ENCODE data around the gene FAM163B.

FAM163B gene

DNA sequence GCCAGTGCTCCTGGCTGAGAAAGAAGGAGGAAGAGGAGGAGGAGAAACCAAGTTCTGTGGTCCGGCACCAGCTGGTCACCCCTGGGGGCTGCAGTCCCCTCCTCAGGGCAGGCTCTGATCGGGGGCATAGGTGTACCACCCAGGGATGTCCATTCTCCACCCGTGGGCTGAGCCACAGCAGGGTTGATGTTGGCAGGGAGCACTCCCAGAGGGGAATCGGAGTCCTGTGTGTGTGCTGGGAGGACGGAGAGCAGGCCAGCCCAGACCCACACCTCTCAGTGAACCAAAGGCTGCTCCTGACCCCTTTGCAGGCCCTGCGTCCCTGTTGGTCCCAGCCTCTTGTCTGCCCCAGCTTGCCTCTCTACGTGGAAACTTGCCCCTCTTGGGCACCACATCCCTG, 79.3 kb downstream of the FAM163B start:
- no peak overlapping the region for H3K4me3 ChIP-seq (ENCODE audit: low read length)
- TF ChIP-seq ZNF274 (IDR thresholded peaks at IDR 0.05; ENCODE audit: low read depth, low read length), result no peak

DNA sequence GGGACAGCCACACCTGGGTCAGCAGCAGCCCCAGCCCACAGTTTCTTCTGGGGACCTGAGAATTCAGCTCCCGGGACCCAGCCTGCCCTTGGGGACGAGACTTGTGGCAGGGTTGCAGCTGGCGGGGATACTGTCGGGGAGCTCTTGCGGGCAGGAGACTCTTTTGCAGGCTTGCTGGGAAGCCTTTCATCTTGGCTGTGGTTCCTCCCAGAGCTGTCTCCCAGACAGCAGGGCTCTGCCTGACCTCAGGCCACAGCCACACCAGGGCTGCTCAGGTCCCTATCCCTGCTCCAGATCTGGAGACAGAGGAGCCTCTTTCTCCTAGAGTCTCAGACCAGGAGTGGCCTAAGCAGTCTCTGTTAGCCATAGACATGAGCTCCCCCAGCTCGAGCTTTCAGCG, 79.7 kb downstream of the FAM163B start:
- no peak for TF ChIP-seq ZNF274 (IDR thresholded peaks at IDR 0.05; ENCODE audit: low read depth, low read length)
- no peak overlapping the region for H3K4me3 ChIP-seq (ENCODE audit: low read length)

DNA sequence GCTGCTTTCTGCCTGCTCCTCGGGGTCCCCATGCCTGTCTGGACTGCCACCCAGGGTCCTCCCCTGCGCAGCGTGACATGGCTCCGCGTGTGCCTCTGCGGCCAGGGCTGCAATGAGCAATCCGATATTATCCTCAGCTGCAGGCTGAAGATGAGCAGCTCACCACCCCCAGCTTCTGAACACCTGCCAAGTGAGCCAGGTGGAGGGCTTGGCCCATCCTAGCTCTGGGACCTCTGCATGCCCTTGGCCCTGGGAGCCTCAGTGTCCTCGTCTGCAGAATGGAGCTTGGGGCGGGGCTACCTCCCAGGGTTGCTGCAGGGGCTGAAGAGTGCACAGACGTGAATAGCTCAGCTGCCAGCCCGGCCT, 80.3 kb downstream of the FAM163B start:
- TF ChIP-seq ZNF274 (IDR thresholded peaks at IDR 0.05; ENCODE audit: low read depth, low read length), result no peak
- H3K4me3 ChIP-seq (ENCODE audit: low read length), result no peak overlapping the region

DNA sequence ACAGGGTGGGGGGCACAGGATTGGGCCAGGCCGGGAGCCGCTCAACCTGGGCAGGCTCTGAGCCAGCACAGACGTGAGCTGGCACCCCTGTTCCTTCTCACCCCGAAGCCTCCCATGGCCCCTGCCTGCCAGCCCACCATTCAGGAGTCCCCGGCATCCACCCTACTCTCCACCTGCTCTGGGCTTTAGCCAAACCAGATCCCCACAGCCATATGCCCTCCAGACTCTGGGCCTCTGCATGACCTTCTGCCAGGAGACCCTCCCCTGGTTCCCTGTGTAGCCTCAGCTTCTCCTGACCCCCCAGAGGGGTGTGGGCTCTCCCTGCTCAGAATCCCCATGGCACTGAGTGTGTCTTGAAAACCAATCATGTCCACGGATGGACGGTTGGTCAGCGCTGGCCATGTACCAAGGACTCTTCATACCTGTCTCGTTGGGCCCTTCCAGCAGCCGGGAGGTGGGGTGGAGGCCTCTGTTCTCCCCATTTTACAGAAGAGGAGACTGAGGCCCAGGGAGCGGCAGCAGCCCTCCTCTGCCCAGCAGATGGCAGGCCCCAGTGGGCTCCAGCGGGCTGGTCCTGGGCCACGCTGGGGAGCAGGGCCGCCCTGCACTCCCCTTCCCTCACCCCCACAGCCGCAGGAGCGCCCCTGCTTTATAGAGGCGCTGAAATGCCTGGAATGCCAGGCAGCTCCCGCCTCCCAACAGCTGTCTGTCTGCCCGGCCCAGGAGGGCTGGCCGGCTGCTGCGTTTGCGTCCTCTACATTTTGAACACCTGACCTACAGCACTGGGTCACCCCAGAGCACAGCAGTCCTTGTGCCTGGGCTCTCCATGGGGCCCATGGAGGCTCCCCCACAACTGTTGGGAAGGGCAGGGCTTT, 81.0 kb downstream of the FAM163B start:
- no peak overlapping the region for H3K4me3 ChIP-seq (ENCODE audit: low read length)
- no peak for TF ChIP-seq ZNF274 (IDR thresholded peaks at IDR 0.05; ENCODE audit: low read depth, low read length)

DNA sequence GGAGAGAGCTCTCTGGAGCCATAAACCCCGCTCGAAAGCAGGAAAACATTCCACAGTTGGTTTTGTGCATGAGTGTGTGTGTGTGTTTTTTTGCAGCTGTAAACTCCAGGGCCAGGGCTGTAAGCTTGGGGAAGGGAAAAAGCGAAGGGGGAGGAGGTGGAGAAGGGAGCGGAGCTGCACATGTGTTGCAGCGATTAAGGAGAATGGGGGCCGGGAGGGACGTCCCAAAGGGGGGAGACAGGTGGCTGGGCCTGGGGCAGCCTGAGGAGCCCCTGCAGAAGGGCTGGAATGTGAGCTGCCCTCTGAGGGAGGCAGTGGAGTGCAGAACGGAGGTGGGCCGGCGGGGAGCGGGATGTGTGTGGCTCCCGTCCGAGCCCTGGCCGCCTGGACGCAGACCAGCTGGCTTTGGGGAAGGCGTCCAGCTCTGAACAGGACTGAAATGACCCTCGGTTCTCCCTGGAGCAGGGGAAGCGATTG, 81.7 kb downstream of the FAM163B start:
- no peak overlapping the region for H3K4me3 ChIP-seq (ENCODE audit: low read length)
- TF ChIP-seq ZNF274 (IDR thresholded peaks at IDR 0.05; ENCODE audit: low read depth, low read length), result no peak
